ENCODE results near the gene INTS13.

INTS13 gene

DNA sequence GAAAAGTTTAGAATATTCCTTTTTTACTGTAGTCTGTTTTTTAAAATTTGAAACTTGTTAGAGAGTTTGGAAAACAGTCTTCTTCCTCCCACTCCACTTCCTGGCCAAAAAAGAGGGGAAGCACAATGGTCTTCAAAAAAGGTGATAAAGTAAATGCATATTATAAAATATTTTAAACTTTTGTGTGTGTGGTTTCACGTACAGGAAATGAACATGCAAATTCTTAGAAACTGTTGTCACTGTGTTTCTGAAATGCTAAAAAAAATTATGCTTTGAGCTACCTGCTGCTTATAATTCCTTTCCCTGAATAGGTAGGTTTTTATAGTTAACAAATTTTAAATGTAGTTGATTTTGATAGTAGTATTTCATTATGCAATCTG lies 3.4 kb upstream of the INTS13 start:
- no peak overlapping the region for H3K4me3 ChIP-seq (ENCODE audit: low read depth, low read length)
- TF ChIP-seq, protein P1, sequence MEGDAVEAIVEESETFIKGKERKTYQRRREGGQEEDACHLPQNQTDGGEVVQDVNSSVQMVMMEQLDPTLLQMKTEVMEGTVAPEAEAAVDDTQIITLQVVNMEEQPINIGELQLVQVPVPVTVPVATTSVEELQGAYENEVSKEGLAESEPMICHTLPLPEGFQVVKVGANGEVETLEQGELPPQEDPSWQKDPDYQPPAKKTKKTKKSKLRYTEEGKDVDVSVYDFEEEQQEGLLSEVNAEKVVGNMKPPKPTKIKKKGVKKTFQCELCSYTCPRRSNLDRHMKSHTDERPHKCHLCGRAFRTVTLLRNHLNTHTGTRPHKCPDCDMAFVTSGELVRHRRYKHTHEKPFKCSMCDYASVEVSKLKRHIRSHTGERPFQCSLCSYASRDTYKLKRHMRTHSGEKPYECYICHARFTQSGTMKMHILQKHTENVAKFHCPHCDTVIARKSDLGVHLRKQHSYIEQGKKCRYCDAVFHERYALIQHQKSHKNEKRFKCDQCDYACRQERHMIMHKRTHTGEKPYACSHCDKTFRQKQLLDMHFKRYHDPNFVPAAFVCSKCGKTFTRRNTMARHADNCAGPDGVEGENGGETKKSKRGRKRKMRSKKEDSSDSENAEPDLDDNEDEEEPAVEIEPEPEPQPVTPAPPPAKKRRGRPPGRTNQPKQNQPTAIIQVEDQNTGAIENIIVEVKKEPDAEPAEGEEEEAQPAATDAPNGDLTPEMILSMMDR (IDR thresholded peaks at IDR 0.05; ENCODE audit: borderline replicate concordance, insufficient read depth, low read depth, low read length) = no peak

DNA sequence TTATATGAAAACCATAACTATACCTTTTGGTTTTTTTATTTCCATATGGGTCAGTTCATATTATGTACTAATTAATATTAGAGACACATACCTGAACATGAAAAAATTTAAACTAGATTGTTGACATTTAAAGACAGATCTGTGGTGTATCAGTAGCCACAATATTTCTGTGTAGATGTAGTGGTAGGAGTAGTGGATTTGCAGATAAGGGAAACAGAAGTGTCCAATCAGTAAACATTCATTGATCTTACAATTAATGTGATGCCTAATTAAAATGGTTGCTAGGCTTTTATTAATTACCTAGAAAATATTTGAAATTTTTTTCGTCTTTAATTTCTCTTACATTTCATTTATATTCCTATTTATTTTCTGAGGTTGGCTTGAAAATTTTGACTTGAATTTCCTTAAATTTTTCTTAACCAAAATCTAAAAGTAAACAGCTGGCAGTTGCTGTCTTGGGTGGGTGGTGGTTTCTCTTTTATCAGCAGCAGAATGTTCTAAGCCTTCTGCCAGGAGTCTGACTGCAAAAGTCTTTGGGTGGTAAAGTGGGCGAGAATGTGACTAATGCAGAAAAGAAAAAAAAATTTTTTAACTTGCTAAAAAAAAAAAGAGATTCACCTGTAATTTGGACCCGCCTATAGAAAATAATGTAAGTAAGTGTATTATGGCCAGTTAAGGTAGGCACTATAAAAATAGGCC lies 2.9 kb upstream of the INTS13 start:
- H3K4me3 ChIP-seq (ENCODE audit: low read depth, low read length) = no peak overlapping the region

DNA sequence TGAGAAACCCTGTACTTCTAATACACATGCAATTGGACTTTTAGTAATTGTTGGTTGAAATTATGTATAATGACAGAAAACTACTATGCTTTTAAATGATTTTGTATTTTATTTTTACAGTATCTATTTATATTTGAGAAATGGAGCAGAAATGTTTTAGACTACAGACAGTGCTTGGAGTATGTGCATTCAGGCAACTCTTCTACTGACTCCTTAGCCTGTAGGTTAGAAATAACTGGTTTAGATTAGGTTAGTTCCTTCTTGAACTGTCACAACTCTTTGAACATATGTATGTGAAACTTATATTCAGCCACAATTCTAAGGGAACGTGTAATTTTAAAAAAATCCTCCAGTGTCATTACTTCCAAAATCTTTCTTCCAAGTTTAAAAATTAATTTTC lies 2.2 kb upstream of the INTS13 start:
- peak overlapping the region; percentile 24 for H3K4me3 ChIP-seq (ENCODE audit: low read depth, low read length)
- TF ChIP-seq, protein P1 (IDR thresholded peaks at IDR 0.05; ENCODE audit: borderline replicate concordance, insufficient read depth, low read depth, low read length) = no peak

More for the DNA sequence above, 2.9 kb upstream of the INTS13 start:
- TF ChIP-seq, protein P1 (IDR thresholded peaks at IDR 0.05; ENCODE audit: borderline replicate concordance, insufficient read depth, low read depth, low read length) = no peak

DNA sequence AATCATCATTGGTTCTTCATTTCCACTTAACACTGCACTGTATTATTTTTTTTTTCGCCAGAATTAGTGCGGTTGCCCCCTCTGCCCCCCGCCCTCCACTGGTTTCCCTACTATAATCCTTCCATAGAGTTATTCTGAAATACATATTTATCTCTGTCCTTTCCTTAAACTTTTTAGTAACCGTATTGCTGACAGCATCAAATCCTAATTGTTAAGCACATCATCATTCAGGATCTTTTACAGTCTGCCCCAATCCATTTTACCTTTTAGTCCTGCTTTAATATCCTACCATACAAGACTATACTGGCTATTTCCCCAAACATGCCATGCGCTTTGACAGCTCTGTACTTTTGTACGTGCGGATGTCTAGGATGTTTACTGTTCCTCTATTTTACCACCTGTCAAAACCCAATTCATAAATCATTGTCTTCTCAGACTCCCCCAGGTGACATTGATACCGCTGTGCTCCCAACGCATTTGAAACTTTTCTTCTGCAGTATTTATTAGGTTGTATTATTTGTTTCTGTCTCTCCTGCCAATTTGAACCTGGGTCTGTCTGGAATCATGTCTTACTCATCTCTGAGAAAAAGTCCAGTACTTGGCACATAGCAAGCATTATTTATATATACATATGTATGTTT lies 1.5 kb upstream of the INTS13 start:
- H3K4me3 ChIP-seq (ENCODE audit: low read depth, low read length) = peak overlapping the region; percentile 96
- TF ChIP-seq, protein P1 (IDR thresholded peaks at IDR 0.05; ENCODE audit: borderline replicate concordance, insufficient read depth, low read depth, low read length) = no peak

DNA sequence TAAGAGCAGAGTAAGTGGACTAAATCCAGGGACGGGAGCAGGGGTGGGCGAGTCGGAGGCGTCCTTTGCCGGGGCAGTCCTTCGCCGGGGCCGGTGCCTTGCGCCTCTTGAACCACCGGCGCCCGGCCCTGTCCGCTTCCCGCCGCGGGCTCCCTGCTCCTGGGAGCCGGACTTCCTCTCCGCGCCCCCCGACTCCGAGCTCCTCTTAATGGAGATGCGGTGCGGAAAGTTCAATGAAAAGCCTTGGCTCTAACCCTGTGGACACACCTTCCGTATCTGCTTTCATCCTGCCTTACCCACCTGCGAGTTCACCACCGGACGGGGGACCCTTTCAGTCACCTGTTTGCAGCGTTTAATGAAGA lies 901 bp upstream of the INTS13 start:
- TF ChIP-seq, protein P1 (IDR thresholded peaks at IDR 0.05; ENCODE audit: borderline replicate concordance, insufficient read depth, low read depth, low read length) = no peak
- H3K4me3 ChIP-seq (ENCODE audit: low read depth, low read length) = peak overlapping the region; percentile 96

DNA sequence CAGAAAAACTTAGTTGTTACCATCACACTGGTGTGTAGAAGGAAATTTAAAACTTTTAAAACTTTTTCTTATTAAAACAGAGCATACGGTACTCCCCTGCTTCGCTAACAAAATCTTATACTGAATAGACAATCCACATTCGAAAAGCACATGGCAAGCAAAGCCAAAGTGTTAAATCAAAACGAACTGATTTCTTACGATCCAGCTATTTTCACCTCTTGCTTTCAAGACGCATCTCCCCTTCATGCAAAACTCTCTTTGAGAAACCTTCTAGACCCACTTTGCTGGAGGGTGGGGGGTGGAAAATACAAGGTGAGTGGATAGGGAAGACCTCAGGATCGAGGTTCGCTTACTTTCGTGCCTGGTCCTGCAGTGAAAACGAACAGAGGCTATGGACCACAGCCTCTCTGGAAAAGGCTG lies 328 bp downstream of the INTS13 start:
- TF ChIP-seq, protein P1 (IDR thresholded peaks at IDR 0.05; ENCODE audit: borderline replicate concordance, insufficient read depth, low read depth, low read length) = no peak

More for the DNA sequence above, 328 bp downstream of the INTS13 start:
- peak overlapping the region; percentile 96 for H3K4me3 ChIP-seq (ENCODE audit: low read depth, low read length)

All from GM12875 (cell line).